Measurements from ENCODE around the gene RAB7B.

RAB7B gene

GRCh38 chr1:205933671-205934618, 69.2 kb downstream of the RAB7B start:
- TF ChIP-seq CTCF (IDR thresholded peaks at IDR 0.05; ENCODE audit: borderline replicate concordance, insufficient read depth, low read depth, low read length) = no peak

DNA sequence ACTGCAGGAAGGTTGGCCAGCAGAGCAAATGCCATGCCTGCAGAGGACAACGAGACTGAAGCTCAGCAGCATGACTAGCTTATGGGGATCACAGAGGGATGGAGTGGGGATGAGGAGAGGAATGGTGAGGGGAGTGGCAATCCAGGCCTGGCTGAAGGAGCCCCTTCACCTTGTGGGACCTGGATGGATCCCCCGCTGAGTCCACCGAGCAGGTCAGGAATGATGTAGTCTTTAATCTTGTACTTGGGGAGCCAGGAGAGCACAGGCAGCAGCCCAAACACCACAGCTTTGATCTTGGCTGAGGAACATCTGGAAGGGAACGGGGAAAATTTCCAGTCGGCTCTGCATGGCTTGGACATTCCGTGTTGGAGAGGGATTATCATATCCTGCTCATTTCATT, 70.4 kb downstream of the RAB7B start:
- H3K4me3 ChIP-seq (ENCODE audit: low read depth, low read length) = no peak overlapping the region
- TF ChIP-seq CTCF (IDR thresholded peaks at IDR 0.05; ENCODE audit: borderline replicate concordance, insufficient read depth, low read depth, low read length) = no peak

More at GRCh38 chr1:205933671-205934618, 69.2 kb downstream of the RAB7B start:
- no peak overlapping the region for H3K4me3 ChIP-seq (ENCODE audit: low read depth, low read length)

GRCh38 chr1:205930799-205931281, 72.4 kb downstream of the RAB7B start:
- TF ChIP-seq CTCF (IDR thresholded peaks at IDR 0.05; ENCODE audit: borderline replicate concordance, insufficient read depth, low read depth, low read length) = no peak
- no peak overlapping the region for H3K4me3 ChIP-seq (ENCODE audit: low read depth, low read length)

- H3K4me3 ChIP-seq (ENCODE audit: low read depth, low read length) = no peak overlapping the region
- no peak for TF ChIP-seq CTCF (IDR thresholded peaks at IDR 0.05; ENCODE audit: borderline replicate concordance, insufficient read depth, low read depth, low read length)
Observed at GRCh38 chr1:205930195-205930577, 73.0 kb downstream of the RAB7B start.

GRCh38 chr1:205929496-205930194, 73.5 kb downstream of the RAB7B start:
- no peak overlapping the region for H3K4me3 ChIP-seq (ENCODE audit: low read depth, low read length)
- no peak for TF ChIP-seq CTCF (IDR thresholded peaks at IDR 0.05; ENCODE audit: borderline replicate concordance, insufficient read depth, low read depth, low read length)

DNA sequence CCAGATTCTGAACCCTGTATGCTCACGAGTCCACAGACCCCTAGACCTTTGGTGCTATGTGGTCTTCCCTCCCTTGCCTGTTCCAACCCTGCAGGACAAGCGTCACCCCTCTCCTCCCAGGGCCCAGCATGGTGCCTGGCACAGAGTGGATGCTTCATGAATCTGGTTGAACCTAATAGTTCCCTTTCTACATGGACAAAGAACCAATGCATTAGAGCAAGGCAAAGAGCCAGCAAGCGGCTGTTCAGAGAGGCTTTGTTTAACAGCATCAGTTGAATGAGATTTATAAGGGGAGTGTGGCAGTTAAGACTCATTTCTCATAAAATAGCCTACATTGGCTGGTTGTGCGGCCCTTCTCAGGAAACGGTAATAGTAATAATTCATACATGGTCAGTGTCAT, 74.9 kb downstream of the RAB7B start:
- no peak for TF ChIP-seq CTCF (IDR thresholded peaks at IDR 0.05; ENCODE audit: borderline replicate concordance, insufficient read depth, low read depth, low read length)

More for the DNA sequence above, 74.9 kb downstream of the RAB7B start:
- H3K4me3 ChIP-seq (ENCODE audit: low read depth, low read length) = no peak overlapping the region
